Bone marrow (tissue), 2 donors: Measurements from ENCODE around the gene CDH13.

ENCODE experiments used
- DNase-seq, 2 donors: peaks; one replicate each; lab custom pipeline; 2025; lab: John Stamatoyannopoulos, UW

CDH13 gene

GRCh38 chr16:82628711-82629110 is 1.9 kb downstream of the CDH13 start:
- DNase-seq: no peak

- no peak for DNase-seq
Observed at GRCh38 chr16:82629441-82630027, 2.8 kb downstream of the CDH13 start.

GRCh38 chr16:82630219-82630618 is 3.5 kb downstream of the CDH13 start:
- DNase-seq: no peak

- DNase-seq: no peak
Observed at GRCh38 chr16:82630688-82631087, 3.9 kb downstream of the CDH13 start.

- no peak for DNase-seq
Observed at GRCh38 chr16:82631701-82632685, 5.2 kb downstream of the CDH13 start.

GRCh38 chr16:82633964-82634600 is 7.3 kb downstream of the CDH13 start:
- DNase-seq: no peak

- no peak for DNase-seq
Observed at GRCh38 chr16:82634955-82635610, 8.3 kb downstream of the CDH13 start.

GRCh38 chr16:82636485-82636884 is 9.7 kb downstream of the CDH13 start:
- DNase-seq: no peak

GRCh38 chr16:82636958-82637357 is 10.2 kb downstream of the CDH13 start:
- DNase-seq: no peak

- DNase-seq: no peak
Observed at GRCh38 chr16:82638095-82638798, 11.5 kb downstream of the CDH13 start.

GRCh38 chr16:82639263-82639662 is 12.5 kb downstream of the CDH13 start:
- no peak for DNase-seq

- DNase-seq: peak in 1 of 2 donors; percentile 6
Observed at GRCh38 chr16:82639666-82640336, 13.0 kb downstream of the CDH13 start.

- DNase-seq: peak in 1 of 2 donors; percentile 13
Observed at GRCh38 chr16:82641336-82641984, 14.7 kb downstream of the CDH13 start.

- DNase-seq: no peak
Observed at GRCh38 chr16:82643136-82643535, 16.4 kb downstream of the CDH13 start.

GRCh38 chr16:82643936-82644630 is 17.3 kb downstream of the CDH13 start:
- no peak for DNase-seq

- DNase-seq: no peak
Observed at GRCh38 chr16:82646504-82646903, 19.7 kb downstream of the CDH13 start.

GRCh38 chr16:82649766-82650165 is 23.0 kb downstream of the CDH13 start:
- no peak for DNase-seq

GRCh38 chr16:82650804-82651203 is 24.0 kb downstream of the CDH13 start:
- no peak for DNase-seq

GRCh38 chr16:82651921-82652601 is 25.3 kb downstream of the CDH13 start:
- DNase-seq: no peak
